Amniotic epithelial cell (primary cell): ENCODE measurements around the gene ADD1.

Experiments
- DNase-seq: peaks from one replicate; pipeline ENCODE4 v3.0.0-alpha.2; 2010; ENCODE audit warnings: low read depth

ADD1 gene

GRCh38 chr4:2834001-2834921 lies 9.4 kb upstream of the ADD1 start:
- no peak for DNase-seq

DNA sequence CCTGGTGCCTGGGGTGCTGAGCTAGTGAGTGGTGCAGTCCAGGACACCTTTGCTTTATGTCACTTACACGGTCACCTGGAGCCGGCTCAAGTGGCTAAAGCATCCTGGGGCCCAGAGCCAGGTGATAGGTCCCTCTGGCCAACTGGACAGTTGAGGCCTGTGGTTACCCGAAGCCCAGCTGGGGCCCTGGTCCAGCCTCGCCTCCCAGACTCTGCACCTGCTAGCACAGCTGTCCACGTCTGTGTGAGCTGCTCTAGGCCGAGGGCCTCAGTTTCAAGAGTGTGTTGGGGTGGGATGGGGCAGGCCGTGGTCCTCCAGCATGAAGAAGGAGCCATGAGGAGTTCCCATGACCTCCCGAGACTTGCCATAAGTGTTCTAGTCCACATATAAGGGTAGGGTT lies 7.7 kb upstream of the ADD1 start:
- no peak for DNase-seq

DNA sequence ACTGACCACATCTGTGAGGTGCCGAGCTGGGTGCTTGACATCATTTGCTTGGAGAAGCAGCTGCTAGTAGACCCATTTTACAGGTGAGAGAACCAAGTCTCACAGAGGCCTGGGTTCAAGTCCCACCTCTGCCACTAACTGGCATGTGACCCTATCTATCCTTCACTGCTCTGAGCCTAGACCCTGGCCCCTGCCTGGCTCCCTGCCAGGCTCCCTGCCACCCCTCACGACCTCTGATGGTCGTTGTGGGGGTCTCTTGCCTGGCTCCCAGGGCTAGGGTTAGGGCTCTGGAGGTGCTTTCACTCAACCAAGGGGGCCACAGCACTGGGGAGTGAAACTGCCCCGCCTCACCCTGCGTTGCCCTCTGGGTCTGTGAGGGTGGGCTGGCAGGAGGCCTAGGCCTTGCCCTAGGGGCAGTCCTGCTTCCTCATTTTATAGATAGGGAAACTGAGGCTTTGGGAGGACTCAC lies 7.2 kb upstream of the ADD1 start:
- no peak for DNase-seq

- DNase-seq, result no peak
Measured at GRCh38 chr4:2837110-2837903, 6.3 kb upstream of the ADD1 start.

DNA sequence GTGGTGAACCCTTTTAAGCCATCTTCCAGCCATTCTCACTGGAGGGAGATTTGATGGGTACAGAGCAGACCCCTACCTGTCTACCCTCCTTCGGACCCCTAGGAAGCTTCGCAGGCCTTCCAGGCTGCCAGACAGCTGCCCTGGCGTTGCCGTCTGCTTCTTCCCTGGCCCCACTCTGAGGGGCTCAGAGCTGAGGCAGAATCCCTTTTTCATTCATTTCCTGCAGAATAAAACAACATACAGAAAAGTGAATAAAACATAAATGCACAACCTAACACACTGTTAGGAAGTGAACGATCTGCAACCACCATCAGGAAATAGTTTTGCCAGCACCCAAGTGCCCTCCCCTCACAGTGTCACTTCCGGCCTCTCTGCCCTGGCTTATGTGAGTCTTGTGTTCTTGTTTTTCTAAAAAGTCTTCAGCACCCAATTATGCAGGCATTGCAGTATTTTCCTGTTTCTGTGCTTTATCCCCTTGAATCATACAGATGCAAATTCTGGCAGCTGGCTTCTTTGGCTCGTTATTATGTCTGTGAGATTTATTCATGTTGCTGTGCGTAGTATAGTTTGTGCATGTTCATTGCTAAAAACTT lies 5.6 kb upstream of the ADD1 start:
- DNase-seq, result peak; percentile 50

GRCh38 chr4:2839060-2839459 lies 4.6 kb upstream of the ADD1 start:
- DNase-seq, result no peak

- no peak for DNase-seq
Measured at GRCh38 chr4:2842687-2843262, 869 bp upstream of the ADD1 start.

- no peak for DNase-seq
Measured at GRCh38 chr4:2843941-2844584, 419 bp downstream of the ADD1 start.

DNA sequence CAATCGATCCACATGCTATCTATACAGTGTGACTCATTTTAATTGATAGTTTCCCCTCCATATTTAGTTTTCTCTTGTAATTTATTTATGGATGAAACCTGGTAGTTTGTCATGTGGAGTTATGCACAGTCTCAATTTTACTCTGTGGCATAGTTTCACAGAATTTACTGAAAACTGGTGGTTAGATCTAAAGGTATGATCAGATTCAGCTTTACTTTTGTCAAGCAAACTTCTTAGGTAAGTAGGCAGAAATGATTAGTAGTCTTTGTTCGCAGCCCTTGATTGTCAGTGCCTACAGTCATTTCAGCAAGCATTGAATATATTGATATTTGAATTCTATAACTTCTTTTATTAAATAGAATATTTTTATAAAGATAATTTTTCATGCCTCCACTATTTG lies 2.5 kb downstream of the ADD1 start:
- DNase-seq, result no peak

DNA sequence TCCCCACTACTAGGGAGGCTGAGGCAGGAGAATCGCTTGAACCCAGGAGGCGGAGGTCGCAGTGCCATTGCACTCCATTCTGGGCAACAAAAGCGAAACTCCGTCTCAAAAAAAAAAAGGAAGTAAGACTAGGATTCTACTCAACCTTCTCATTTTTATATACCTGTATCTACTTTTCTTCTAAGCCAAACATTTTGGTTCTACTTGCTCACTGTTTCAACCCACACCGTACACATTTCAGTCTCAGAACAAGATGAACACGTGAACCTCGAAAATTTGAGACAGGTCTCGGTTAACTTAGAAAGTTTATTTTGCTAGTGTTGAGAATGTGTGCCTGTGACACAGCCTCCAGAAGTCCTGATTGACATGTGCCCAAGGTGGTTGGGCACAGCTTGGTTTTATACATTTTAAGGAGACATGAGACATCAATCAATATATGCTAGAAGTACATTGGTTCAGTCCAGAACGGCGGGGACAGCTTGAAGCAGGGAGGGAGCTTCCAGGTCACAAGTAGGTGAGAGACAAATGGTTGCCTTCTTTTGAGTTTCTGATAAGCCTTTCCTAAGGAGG lies 3.7 kb downstream of the ADD1 start:
- DNase-seq, result no peak

DNA sequence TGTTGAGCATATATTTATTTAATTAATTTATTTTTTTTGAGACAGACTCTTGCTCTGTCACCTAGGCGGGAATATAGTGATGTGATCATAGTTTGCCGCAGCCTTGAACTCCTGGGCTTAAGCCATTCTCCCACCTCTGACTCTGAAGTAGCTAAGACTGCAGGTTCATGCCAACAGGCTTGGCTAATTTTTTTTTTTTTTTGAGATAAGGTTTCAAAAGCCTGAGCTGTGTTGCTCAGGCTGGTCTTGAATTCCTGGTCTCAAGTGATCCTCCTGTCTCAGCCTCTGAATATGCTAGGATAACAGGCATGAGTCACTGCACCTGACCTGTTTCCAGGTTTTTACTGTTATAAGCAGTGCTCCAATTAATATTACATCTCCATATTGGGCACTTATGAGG lies 4.8 kb downstream of the ADD1 start:
- DNase-seq, result peak; percentile 77

DNA sequence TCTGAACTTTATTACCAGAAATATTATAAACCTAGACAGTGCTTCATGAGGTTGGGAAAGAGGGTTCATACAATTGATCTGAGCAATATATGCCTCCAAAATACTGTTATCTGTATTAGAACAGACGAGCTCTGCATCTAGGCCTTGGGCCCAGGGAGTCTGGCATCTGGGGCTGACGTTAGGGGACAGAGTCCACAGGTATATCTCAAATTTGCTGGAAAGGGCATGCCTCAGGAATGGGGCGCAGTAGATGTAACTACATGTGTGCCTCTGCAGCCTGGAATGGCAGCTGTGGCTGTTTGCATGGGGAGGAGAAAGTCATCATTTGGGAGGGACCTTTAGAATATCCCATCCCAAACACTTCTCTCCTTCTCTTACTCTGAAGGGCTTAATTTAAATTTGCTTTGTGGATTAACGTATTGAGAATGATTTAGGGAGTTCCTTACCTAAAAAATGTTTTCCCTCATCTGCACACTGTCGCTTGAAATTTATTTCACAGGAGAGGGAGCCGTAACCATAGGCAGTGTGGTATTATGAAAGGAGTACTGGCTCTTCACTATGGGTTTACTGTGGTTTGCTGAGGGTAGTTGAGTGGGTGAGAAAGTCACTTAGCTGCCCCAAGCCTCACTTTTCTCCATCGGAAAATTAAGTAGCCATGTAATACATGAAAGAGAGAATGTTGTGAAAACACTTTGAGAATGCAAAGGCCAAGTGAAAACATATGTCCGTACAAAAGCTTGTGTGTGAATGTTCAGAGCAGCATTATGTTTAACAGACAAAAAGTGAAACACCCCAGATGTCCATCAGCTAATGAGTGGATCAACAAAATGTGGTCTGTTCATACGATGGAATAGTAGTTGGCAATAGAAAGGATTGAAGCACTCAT lies 5.9 kb downstream of the ADD1 start:
- no peak for DNase-seq

DNA sequence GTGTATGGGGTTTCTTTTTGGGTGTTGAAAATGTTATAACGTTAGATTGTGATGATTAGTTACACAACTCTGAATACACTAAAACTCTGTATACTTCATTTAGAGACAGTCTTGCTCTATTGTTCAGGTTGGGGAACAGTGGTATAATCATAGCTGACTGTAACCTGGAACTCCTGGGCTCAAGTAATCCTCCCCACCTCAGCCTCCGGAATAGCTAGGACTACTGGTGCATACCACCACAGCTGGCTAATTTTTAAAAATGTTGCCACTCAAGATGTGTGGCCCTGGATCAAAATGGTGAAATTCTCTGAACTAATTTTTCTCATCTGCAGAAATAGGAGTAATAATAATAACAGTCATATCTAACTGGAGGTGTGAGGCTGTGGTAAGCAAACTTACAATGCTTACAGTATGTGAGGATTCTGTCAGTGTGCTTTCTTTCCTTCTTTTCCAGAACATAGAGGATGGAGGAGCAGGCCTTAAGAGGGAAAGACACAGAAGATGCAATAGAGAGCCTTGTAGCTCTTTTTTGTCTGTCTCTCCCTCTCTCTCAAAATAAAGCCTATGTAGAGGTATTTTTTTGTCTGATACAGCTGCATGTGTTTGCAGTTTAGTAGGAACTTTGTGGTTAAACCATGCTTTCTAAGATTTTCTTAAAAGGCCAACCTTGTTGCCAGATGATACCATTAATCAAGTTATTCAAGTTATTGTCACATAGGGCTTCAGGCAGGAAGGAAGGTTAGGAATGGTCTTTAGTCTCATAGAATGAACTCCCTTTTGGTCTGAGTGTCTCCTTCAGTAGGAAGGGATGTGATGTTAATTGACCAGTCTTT lies 7.5 kb downstream of the ADD1 start:
- DNase-seq, result no peak

GRCh38 chr4:2852481-2852921 lies 8.9 kb downstream of the ADD1 start:
- no peak for DNase-seq

- no peak for DNase-seq
Measured at GRCh38 chr4:2855584-2855983, 11.9 kb downstream of the ADD1 start.

DNA sequence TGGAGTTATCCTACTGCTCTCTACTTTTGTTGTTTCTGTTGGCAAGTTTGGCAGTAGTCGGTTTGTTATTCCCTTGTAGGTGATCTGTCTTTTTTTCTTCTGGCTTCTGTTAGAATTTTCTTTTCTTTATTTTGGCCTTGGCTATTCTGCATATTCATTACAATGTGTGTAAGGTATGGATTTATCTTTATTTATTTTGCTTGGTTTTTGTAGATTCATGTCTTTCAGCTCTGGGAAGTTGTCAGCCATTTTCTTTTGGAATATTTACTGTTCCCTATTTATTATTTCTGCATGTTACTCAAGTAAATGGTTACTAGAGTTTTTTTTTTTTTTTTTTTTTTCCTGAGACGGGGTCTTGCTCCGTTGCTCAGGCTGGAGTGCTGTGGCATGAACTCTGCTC lies 12.6 kb downstream of the ADD1 start:
- no peak for DNase-seq

- DNase-seq, result no peak
Measured at GRCh38 chr4:2857349-2857927, 13.8 kb downstream of the ADD1 start.

- DNase-seq, result peak; percentile 95
Measured at GRCh38 chr4:2858451-2859217, 15.0 kb downstream of the ADD1 start.
